HG03159 (cell line): ENCODE data around the gene BIRC5.

Experiments used
- ATAC-seq: cut with Tn5 transposase; IDR thresholded peaks from one replicate; pipeline ENCODE4 v1.9.1; 2021; ENCODE audit warnings: mild to moderate bottlenecking, moderate library complexity; ENCODE audit not compliant: unreplicated experiment

Gene BIRC5

GRCh38 chr17:78271419-78272170 lies 57.5 kb downstream of the BIRC5 start:
- no peak for ATAC-seq

DNA sequence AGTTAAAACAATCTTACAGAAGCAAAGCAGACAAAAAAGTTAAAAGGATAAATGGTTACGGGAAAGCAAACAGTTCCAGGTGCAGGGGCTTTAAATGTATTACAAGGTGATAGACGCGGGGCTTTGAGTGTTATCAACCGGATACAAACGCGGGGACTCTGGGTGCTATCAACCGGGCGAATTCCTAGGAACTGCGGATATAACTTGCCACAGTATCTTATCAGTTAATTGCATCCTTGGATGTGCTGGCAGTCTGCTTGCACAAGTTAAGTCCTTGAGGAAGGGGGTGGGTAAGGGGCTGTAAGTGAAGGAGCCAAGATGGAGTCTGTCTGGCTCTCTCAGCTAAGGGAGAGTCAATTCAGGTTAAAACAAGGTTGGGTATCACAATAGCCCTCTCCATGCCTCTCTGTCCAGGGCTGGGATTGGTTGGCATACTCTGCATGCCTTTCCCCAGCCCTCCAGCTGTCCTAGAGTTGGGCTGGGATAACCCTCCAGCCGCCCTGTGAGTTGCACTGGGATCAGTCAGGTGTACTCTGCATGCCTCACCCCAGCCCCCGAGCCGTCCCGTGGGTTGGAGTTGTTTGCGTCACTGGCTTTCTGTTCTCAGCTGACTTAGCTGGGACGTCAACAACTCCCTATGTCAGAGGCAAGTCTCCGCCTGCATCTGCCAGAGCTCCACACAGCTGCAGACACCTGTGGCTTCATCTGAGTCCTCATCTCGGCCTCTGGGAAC lies 58.3 kb downstream of the BIRC5 start:
- ATAC-seq: no peak

- ATAC-seq: no peak
Measured at GRCh38 chr17:78272914-78273258, 58.8 kb downstream of the BIRC5 start.

DNA sequence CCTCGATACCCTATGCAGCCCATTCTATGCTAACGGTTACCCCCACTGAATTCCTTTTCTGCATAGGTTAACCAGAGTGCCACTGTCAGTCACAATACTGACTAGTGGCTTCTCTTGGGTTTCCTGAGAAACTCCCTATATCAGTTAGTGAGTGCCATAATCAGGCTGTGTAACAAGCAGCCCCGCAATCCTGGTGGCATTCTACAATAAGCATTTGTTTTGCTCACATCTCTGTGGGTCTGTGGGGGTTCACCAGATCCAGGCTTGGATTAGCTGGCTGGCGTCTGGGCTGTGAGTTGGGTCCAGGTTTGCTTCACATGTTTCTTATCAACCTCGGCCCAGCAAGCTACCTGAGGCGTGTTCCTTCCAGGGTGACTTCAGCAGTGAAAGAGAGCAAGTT lies 59.8 kb downstream of the BIRC5 start:
- no peak for ATAC-seq
